PC-3 (cell line): ENCODE measurements around the gene HCN4.

Source experiments
- EZH2 ChIP-seq: fragments of 300-600 bp; sonication (generic); IDR thresholded peaks from one replicate; pipeline ENCODE4 v1.6.1; 2017; ENCODE audit warnings: antibody characterized with exemption, mild to moderate bottlenecking, low read length; ENCODE audit not compliant: unreplicated experiment
- EZH2phosphoT487 ChIP-seq: fragments of 300-600 bp; sonication (generic); IDR thresholded peaks from 2 replicates; pipeline ENCODE4 v1.6.1; 2018; ENCODE audit warnings: mild to moderate bottlenecking, antibody characterized with exemption, low read length, borderline replicate concordance
- TF ChIP-seq, protein P1 (sequence below): fragments of 300-600 bp; sonication (generic); conservative IDR thresholded peaks from 2 replicates; pipeline ENCODE4 v1.5.1; 2017; ENCODE audit warnings: antibody characterized with exemption, low read depth, mild to moderate bottlenecking, low read length

DNA sequence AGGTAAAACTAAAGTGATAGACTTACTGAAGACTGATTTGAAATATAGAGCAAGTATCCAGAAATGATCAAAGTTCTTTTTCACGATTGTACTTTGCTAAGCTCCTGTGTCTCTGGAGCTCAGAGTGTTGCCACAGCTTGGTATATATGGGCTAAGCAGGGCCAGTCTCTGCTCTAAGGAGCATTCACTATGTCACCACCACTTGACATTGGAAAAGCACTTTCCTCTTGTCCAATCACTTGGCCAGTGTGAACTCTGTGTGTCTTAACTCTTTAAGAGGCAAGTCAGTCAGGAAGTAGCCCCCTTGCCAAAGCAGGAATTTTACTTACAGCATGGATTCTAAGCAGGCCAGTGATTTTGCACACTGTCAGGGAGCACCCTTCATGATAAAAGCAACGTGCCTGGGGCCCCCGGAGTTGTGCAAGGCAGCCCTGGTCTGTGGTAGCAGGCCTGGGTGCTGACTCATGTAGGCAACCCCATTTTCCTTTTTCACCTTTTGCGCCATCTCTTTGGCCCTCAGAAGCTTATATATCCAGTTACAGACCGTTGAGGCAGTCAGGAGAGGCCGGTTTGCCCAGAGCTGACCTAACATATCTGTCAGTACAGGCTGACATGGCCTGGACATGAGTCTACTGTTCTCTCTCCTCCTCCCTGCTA is 73.0 kb downstream of the HCN4 start:
- TF ChIP-seq EZH2phosphoT487 (no peak), EZH2 (no peak)
- TF ChIP-seq, protein P1, sequence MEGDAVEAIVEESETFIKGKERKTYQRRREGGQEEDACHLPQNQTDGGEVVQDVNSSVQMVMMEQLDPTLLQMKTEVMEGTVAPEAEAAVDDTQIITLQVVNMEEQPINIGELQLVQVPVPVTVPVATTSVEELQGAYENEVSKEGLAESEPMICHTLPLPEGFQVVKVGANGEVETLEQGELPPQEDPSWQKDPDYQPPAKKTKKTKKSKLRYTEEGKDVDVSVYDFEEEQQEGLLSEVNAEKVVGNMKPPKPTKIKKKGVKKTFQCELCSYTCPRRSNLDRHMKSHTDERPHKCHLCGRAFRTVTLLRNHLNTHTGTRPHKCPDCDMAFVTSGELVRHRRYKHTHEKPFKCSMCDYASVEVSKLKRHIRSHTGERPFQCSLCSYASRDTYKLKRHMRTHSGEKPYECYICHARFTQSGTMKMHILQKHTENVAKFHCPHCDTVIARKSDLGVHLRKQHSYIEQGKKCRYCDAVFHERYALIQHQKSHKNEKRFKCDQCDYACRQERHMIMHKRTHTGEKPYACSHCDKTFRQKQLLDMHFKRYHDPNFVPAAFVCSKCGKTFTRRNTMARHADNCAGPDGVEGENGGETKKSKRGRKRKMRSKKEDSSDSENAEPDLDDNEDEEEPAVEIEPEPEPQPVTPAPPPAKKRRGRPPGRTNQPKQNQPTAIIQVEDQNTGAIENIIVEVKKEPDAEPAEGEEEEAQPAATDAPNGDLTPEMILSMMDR: no peak
